NOMO-1 treated with dmso at 0.1 percent for 144 hours (cell line): ENCODE data around the gene HNRNPLL.
"Not testable (repeated sequence)": the region's sequence is repeated elsewhere in the genome, so short reads cannot be mapped to it uniquely, and the experiment has no call there.

Experiments used
- DNase-seq: peaks from one replicate; lab custom pipeline; 2025; ENCODE audit not compliant: unreplicated experiment; lab: John Stamatoyannopoulos, UW

Gene HNRNPLL

GRCh38 chr2:38602732-38603401 lies at the start of gene HNRNPLL:
Gene HNRNPLL (minus strand): TSS chr2:38602928. CDS start chr2:38602626, 302 bp downstream.
- DNase-seq = peak; percentile 95

- DNase-seq = no peak
Observed at GRCh38 chr2:38650717-38651116, 48.0 kb upstream of the HNRNPLL start.

- DNase-seq = no peak
Observed at GRCh38 chr2:38650012-38650411, 47.3 kb upstream of the HNRNPLL start.

- DNase-seq = no peak
Observed at GRCh38 chr2:38649176-38649728, 46.5 kb upstream of the HNRNPLL start.

GRCh38 chr2:38648107-38648761 lies 45.5 kb upstream of the HNRNPLL start:
- DNase-seq = peak; percentile 48

GRCh38 chr2:38643683-38644511 lies 41.2 kb upstream of the HNRNPLL start:
- peak; percentile 49 for DNase-seq

GRCh38 chr2:38643021-38643671 lies 40.4 kb upstream of the HNRNPLL start:
- no peak for DNase-seq

GRCh38 chr2:38642373-38643017 lies 39.8 kb upstream of the HNRNPLL start:
- DNase-seq = not testable (repeated sequence)

GRCh38 chr2:38636069-38636468 lies 33.3 kb upstream of the HNRNPLL start:
- DNase-seq = no peak

GRCh38 chr2:38635139-38635538 lies 32.4 kb upstream of the HNRNPLL start:
- no peak for DNase-seq

- DNase-seq = peak; percentile 76
Observed at GRCh38 chr2:38634684-38635083, 32.0 kb upstream of the HNRNPLL start.

GRCh38 chr2:38633895-38634294 lies 31.2 kb upstream of the HNRNPLL start:
- no peak for DNase-seq

GRCh38 chr2:38632980-38633379 lies 30.3 kb upstream of the HNRNPLL start:
- DNase-seq = no peak

GRCh38 chr2:38631976-38632375 lies 29.2 kb upstream of the HNRNPLL start:
- DNase-seq = no peak

GRCh38 chr2:38629684-38630083 lies 27.0 kb upstream of the HNRNPLL start:
- no peak for DNase-seq

- DNase-seq = no peak
Observed at GRCh38 chr2:38627391-38627790, 24.7 kb upstream of the HNRNPLL start.

- DNase-seq = no peak
Observed at GRCh38 chr2:38626326-38627035, 23.8 kb upstream of the HNRNPLL start.

- DNase-seq = peak; percentile 80
Observed at GRCh38 chr2:38622210-38622609, 19.5 kb upstream of the HNRNPLL start.

GRCh38 chr2:38621018-38621417 lies 18.3 kb upstream of the HNRNPLL start:
- DNase-seq = no peak
